ENCODE measurements around the gene SPTBN1.

- no peak for TF ChIP-seq EZH2 (IDR thresholded peaks at IDR 0.05; ENCODE audit: borderline replicate concordance, low read depth, low read length, severe bottlenecking)
- TF ChIP-seq, protein P1, sequence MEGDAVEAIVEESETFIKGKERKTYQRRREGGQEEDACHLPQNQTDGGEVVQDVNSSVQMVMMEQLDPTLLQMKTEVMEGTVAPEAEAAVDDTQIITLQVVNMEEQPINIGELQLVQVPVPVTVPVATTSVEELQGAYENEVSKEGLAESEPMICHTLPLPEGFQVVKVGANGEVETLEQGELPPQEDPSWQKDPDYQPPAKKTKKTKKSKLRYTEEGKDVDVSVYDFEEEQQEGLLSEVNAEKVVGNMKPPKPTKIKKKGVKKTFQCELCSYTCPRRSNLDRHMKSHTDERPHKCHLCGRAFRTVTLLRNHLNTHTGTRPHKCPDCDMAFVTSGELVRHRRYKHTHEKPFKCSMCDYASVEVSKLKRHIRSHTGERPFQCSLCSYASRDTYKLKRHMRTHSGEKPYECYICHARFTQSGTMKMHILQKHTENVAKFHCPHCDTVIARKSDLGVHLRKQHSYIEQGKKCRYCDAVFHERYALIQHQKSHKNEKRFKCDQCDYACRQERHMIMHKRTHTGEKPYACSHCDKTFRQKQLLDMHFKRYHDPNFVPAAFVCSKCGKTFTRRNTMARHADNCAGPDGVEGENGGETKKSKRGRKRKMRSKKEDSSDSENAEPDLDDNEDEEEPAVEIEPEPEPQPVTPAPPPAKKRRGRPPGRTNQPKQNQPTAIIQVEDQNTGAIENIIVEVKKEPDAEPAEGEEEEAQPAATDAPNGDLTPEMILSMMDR (IDR thresholded peaks at IDR 0.05; ENCODE audit: extremely low read depth in 1 of 2, insufficient read depth in 1 of 2, low read depth in 1 of 2, low read length in 2 of 2), result no peak
These were observed 102.3 kb downstream of the SPTBN1 start for GRCh38 chr2:54558188-54559005.
